Karpas-422 (cell line): ENCODE data around the gene ANAPC10. TPM values are rescaled to one million over a fixed set of nuclear protein-coding genes. Genes with fewer than 3 reads are reported as not detected.

Experiments used
- DNase-seq: peaks from one replicate; pipeline ENCODE4 v3.0.0-alpha.2; 2015
- H2AFZ ChIP-seq: fragments of 200-600 bp; sonication (generic); 2 replicates; pipeline ENCODE4 v1.6.1; 2014; ENCODE audit warnings: antibody characterized with exemption, low read length, mixed read lengths
- H3K27ac ChIP-seq: fragments of 200-600 bp; sonication (generic); 2 replicates; pipeline ENCODE4 v1.5.1; 2014; ENCODE audit warnings: mild to moderate bottlenecking, low read length, moderate library complexity
- H3K27me3 ChIP-seq: fragments of 200-600 bp; sonication (generic); 2 replicates; pipeline ENCODE4 v1.6.1; 2014; ENCODE audit warnings: low read length, mixed read lengths
- H3K36me3 ChIP-seq: fragments of 200-600 bp; sonication (generic); 2 replicates; pipeline ENCODE4 v1.6.1; 2014; ENCODE audit warnings: low read length, mixed read lengths; ENCODE audit not compliant: insufficient read depth
- H3K4me1 ChIP-seq: fragments of 200-600 bp; sonication (generic); 2 replicates; pipeline ENCODE4 v1.6.1; 2014; ENCODE audit warnings: mild to moderate bottlenecking, low read length, mixed read lengths
- H3K4me2 ChIP-seq: fragments of 200-600 bp; sonication (generic); 2 replicates; pipeline ENCODE4 v1.6.1; 2014; ENCODE audit warnings: low read length, low read depth, mild to moderate bottlenecking; ENCODE audit not compliant: poor library complexity, severe bottlenecking
- H3K4me3 ChIP-seq: fragments of 200-600 bp; sonication (generic); 2 replicates; pipeline ENCODE4 v1.5.1; 2014; ENCODE audit warnings: mild to moderate bottlenecking, antibody characterized with exemption, low read length, mixed read lengths
- H3K79me2 ChIP-seq: fragments of 200-600 bp; sonication (generic); 2 replicates; pipeline ENCODE4 v1.6.1; 2014; ENCODE audit warnings: mild to moderate bottlenecking, low read length, mixed read lengths
- H3K9ac ChIP-seq: fragments of 200-600 bp; sonication (generic); 2 replicates; pipeline ENCODE4 v1.6.0; 2014; ENCODE audit warnings: low read length
- H3K9me2 ChIP-seq: fragments of 200-600 bp; sonication (generic), shearing (Covaris generic); replicated peaks from 2 replicates; pipeline ENCODE4 v1.6.0; 2014; ENCODE audit warnings: mild to moderate bottlenecking, low read length, moderate library complexity; ENCODE audit not compliant: insufficient read depth
- H3K9me3 ChIP-seq: fragments of 300-700, 200-600 bp; sonication (generic); 2 replicates; pipeline ENCODE4 v1.6.1; 2014; ENCODE audit warnings: low read length, mixed read lengths
- H4K20me1 ChIP-seq: fragments of 200-600 bp; sonication (generic); 2 replicates; pipeline ENCODE4 v1.6.1; 2014; ENCODE audit warnings: mild to moderate bottlenecking, antibody characterized with exemption, low read length, low read depth; ENCODE audit not compliant: insufficient read depth
- total RNA-seq: library from RNA; depleted of rRNA; stranded (reverse); fragments of >200 nt; shearing (Covaris generic); gene quantifications from 2 replicates; pipeline ENCODE4 v1.2.3, GENCODE V29; 2014; ENCODE audit warnings: low replicate concordance

The ANAPC10 gene
- total RNA-seq, 1 experiment from 2014 or later, result 75.3 TPM

DNA sequence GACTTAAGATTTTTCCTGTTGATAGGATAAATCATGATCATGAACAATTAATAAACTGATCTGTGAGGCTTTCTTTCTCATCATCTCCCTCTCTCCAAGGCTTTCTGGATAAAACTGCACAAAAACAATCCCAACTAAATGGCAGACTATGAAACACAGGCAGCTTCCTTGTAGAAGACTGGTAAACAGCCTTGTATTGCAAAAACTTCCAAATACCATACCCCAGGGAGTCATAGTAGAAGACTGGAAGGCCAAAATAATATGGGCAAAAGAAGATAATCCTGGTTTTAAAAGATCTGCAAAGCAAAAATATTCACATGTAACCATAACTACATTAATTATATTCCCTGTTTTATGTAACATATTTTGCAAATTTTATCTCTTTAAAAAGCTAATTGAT, 113.0 kb downstream of the ANAPC10 start:
- Histone ChIP-seq H3K9me2 (no peaks in the 10 kb centered on the region), H3K36me3 (no peaks in the 10 kb centered on the region), H3K9ac (no peak overlapping the region), H3K4me1 (no peaks in the 10 kb centered on the region), H3K4me3 (no peak overlapping the region), H3K27me3 (no peaks in the 10 kb centered on the region), H2AFZ (no peak overlapping the region), H4K20me1 (no peaks in the 10 kb centered on the region), H3K4me2 (no peak overlapping the region), H3K79me2 (no peaks in the 10 kb centered on the region), H3K9me3 (no peaks in the 10 kb centered on the region), H3K27ac (no peak overlapping the region)
- no peak for DNase-seq

DNA sequence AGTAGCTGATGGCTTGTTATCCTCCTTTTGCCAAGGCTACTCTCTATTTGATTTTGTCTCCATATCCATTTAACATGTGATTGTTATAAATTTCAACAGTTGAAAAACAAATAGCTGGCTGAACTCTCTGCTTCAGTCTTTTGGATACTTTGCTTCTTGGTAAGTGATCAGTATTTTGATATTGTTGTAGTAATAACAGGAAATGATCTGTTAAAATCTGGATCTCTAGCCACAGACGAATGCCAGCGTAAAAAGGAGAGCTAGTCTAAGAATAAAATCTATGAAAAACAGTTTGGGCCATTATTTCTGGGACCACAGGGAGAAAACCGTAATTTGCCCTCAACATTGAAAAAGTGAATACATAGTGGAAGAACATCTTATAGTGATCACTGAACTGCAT, 113.8 kb downstream of the ANAPC10 start:
- H3K79me2 ChIP-seq, result no peaks in the 10 kb centered on the region
- H3K4me3 ChIP-seq, result no peak overlapping the region
- no peaks in the 10 kb centered on the region for H3K27me3 ChIP-seq
- no peak overlapping the region for H3K9ac ChIP-seq
- no peak for DNase-seq
- no peaks in the 10 kb centered on the region for H3K36me3 ChIP-seq
- no peaks in the 10 kb centered on the region for H4K20me1 ChIP-seq
- H3K27ac ChIP-seq, result no peak overlapping the region
- H2AFZ ChIP-seq, result no peak overlapping the region
- H3K9me3 ChIP-seq, result no peaks in the 10 kb centered on the region
- no peaks in the 10 kb centered on the region for H3K9me2 ChIP-seq
- H3K4me1 ChIP-seq, result no peaks in the 10 kb centered on the region
- no peak overlapping the region for H3K4me2 ChIP-seq

- H3K4me2 ChIP-seq, result no peak overlapping the region
- no peak overlapping the region for H3K9ac ChIP-seq
- H3K9me2 ChIP-seq, result no peaks in the 10 kb centered on the region
- H3K4me3 ChIP-seq, result no peak overlapping the region
- no peaks in the 10 kb centered on the region for H3K4me1 ChIP-seq
- DNase-seq, result no peak
- H3K36me3 ChIP-seq, result no peaks in the 10 kb centered on the region
- H3K9me3 ChIP-seq, result no peaks in the 10 kb centered on the region
- H3K27me3 ChIP-seq, result no peaks in the 10 kb centered on the region
- H3K79me2 ChIP-seq, result no peaks in the 10 kb centered on the region
- no peak overlapping the region for H2AFZ ChIP-seq
- H4K20me1 ChIP-seq, result no peaks in the 10 kb centered on the region
- H3K27ac ChIP-seq, result no peak overlapping the region
Measured at GRCh38 chr4:144975718-144976117, 122.3 kb downstream of the ANAPC10 start.

DNA sequence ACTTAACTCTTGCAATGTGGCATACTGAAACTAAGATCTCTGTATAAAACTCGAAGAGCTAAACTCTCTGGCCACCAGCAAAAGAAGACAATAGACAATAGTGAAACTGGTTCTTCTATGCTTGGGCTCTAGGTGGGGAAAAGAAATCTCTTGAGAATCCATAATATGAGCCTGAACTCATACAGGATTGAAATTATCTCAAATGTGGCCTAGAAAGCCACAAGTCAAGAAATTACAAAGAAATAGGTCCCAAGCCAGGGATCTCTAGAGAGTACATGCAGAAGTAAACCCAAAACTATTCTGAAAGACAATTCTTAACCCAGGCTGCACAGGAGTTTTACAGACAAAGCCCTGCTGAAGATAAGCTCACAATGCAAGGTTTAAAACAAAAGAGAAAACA, 127.4 kb downstream of the ANAPC10 start:
- H3K79me2 ChIP-seq, result no peaks in the 10 kb centered on the region
- no peaks in the 10 kb centered on the region for H3K9me2 ChIP-seq
- no peaks in the 10 kb centered on the region for H3K9me3 ChIP-seq
- H3K27me3 ChIP-seq, result no peaks in the 10 kb centered on the region
- H2AFZ ChIP-seq, result no peak overlapping the region
- no peak overlapping the region for H3K27ac ChIP-seq
- H3K36me3 ChIP-seq, result no peaks in the 10 kb centered on the region
- no peak overlapping the region for H3K4me2 ChIP-seq
- no peaks in the 10 kb centered on the region for H3K4me1 ChIP-seq
- no peak overlapping the region for H3K4me3 ChIP-seq
- no peaks in the 10 kb centered on the region for H4K20me1 ChIP-seq
- no peak for DNase-seq
- H3K9ac ChIP-seq, result no peak overlapping the region

DNA sequence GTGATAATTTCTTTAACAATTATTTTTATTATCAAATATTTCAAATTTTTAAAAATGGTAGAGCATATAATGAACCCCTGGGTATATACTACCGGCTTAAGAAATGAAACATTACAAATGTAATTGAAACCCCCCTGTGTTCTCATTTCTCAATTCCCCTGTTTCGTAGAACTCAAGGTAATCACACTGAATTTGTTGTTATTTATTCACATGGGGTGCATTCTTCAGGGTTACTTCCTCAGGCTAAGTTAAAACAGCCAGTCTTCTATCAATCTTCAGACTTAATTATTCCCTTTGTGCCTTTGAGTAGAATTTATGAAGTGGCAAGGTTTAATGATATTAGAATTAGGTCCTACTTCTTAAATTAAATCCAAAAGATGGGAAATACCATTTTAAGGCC, 128.2 kb downstream of the ANAPC10 start:
- no peaks in the 10 kb centered on the region for H3K36me3 ChIP-seq
- no peak overlapping the region for H3K9ac ChIP-seq
- no peaks in the 10 kb centered on the region for H3K79me2 ChIP-seq
- H3K4me1 ChIP-seq, result no peaks in the 10 kb centered on the region
- no peak overlapping the region for H3K4me2 ChIP-seq
- H3K27me3 ChIP-seq, result no peaks in the 10 kb centered on the region
- DNase-seq, result no peak
- H3K9me3 ChIP-seq, result no peaks in the 10 kb centered on the region
- no peak overlapping the region for H3K4me3 ChIP-seq
- no peaks in the 10 kb centered on the region for H3K9me2 ChIP-seq
- no peak overlapping the region for H2AFZ ChIP-seq
- H3K27ac ChIP-seq, result no peak overlapping the region
- H4K20me1 ChIP-seq, result no peaks in the 10 kb centered on the region

DNA sequence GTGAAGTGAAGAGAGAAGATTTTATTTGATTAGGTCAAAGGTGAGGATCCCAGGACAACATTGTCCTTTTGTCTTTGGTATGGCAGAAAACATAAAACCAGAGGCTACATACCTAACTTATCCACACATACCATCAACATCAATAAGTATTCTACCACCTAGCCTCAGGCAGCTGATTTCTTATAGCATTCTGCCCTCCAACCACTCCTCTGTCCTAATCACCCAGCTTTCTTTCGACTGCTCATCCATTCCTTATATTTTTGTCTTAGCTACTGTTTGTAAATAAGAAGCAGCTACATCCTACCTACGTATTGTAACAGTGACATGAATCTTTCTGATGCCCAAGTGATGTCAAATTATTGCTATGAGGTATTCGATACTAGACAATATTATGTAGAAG, 129.4 kb downstream of the ANAPC10 start:
- Histone ChIP-seq H3K27ac (no peak overlapping the region), H3K9me2 (no peaks in the 10 kb centered on the region), H3K4me3 (no peak overlapping the region), H3K4me2 (no peak overlapping the region), H4K20me1 (no peaks in the 10 kb centered on the region), H3K4me1 (no peaks in the 10 kb centered on the region), H3K79me2 (no peaks in the 10 kb centered on the region), H2AFZ (no peak overlapping the region), H3K9ac (no peak overlapping the region), H3K9me3 (no peaks in the 10 kb centered on the region), H3K27me3 (no peaks in the 10 kb centered on the region), H3K36me3 (no peaks in the 10 kb centered on the region)
- no peak for DNase-seq

- Histone ChIP-seq H3K4me2 (no peak overlapping the region), H3K36me3 (no peaks in the 10 kb centered on the region), H3K9ac (no peak overlapping the region), H2AFZ (no peak overlapping the region), H3K4me3 (no peak overlapping the region), H3K4me1 (no peaks in the 10 kb centered on the region), H3K27ac (no peak overlapping the region), H3K27me3 (no peaks in the 10 kb centered on the region), H3K79me2 (no peaks in the 10 kb centered on the region), H3K9me3 (no peaks in the 10 kb centered on the region), H3K9me2 (no peaks in the 10 kb centered on the region), H4K20me1 (no peaks in the 10 kb centered on the region)
- no peak for DNase-seq
Measured at GRCh38 chr4:144967161-144967560, 130.8 kb downstream of the ANAPC10 start.

GRCh38 chr4:144962300-144962699, 135.7 kb downstream of the ANAPC10 start:
- H3K27ac ChIP-seq, result no peak overlapping the region
- no peaks in the 10 kb centered on the region for H3K27me3 ChIP-seq
- no peak overlapping the region for H3K4me3 ChIP-seq
- H3K36me3 ChIP-seq, result no peaks in the 10 kb centered on the region
- H4K20me1 ChIP-seq, result no peaks in the 10 kb centered on the region
- H3K9ac ChIP-seq, result no peak overlapping the region
- DNase-seq, result no peak
- H3K4me2 ChIP-seq, result no peak overlapping the region
- no peak overlapping the region for H2AFZ ChIP-seq
- no peaks in the 10 kb centered on the region for H3K79me2 ChIP-seq
- H3K4me1 ChIP-seq, result no peaks in the 10 kb centered on the region
- H3K9me2 ChIP-seq, result no peaks in the 10 kb centered on the region
- H3K9me3 ChIP-seq, result no peaks in the 10 kb centered on the region

DNA sequence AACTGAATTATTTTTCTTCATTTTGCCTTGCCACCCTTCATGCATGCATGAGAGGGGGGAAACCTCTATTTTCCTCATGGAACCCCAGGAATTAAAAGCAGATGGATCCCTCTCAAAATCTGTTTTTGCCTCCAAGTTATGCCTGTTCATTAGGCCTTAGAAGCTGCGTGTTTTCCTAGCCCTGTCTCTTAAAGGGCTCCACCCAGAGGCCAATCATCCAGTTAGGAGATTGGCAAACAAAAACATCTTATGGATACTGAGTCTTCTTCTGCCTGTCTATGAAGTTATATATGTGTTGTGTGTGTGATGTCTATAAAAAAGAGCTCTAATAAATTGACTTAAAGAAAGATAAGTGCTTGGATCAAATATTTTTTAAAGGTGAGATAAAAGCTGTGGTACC, 142.9 kb downstream of the ANAPC10 start:
- Histone ChIP-seq H4K20me1 (no peaks in the 10 kb centered on the region), H3K4me2 (no peak overlapping the region), H3K79me2 (no peaks in the 10 kb centered on the region), H3K27me3 (no peaks in the 10 kb centered on the region), H2AFZ (peak overlapping the region; percentile 25; the same call in 1 of the 2 replicates), H3K36me3 (no peaks in the 10 kb centered on the region), H3K4me3 (no peak overlapping the region), H3K27ac (no peak overlapping the region), H3K4me1 (peaks cover 25% of the 10 kb centered on the region), H3K9ac (no peak overlapping the region), H3K9me2 (no peaks in the 10 kb centered on the region), H3K9me3 (peaks cover 6% of the 10 kb centered on the region; the same call in 1 of the 2 replicates)
- DNase-seq, result no peak
